ENCODE data around the gene CEACAM3.

GRCh38 chr19:41845001-41845050, 48.4 kb downstream of the CEACAM3 start, which contains the start of gene DMRTC2:
- TF ChIP-seq TAF1 (conservative IDR thresholded peaks at IDR 0.05) (no peak), GABPA (IDR thresholded peaks at IDR 0.05 in 1 of 2, conservative IDR thresholded peaks at IDR 0.05 in 1 of 2) (no peak), MAX (IDR thresholded peaks at IDR 0.05) (no peak), JUND (IDR thresholded peaks at IDR 0.05) (no peak), SP1 (IDR thresholded peaks at IDR 0.05) (no peak), RAD21 (IDR thresholded peaks at IDR 0.05) (no peak), ATF3 (IDR thresholded peaks at IDR 0.05) (no peak)
- TF ChIP-seq, protein P1, sequence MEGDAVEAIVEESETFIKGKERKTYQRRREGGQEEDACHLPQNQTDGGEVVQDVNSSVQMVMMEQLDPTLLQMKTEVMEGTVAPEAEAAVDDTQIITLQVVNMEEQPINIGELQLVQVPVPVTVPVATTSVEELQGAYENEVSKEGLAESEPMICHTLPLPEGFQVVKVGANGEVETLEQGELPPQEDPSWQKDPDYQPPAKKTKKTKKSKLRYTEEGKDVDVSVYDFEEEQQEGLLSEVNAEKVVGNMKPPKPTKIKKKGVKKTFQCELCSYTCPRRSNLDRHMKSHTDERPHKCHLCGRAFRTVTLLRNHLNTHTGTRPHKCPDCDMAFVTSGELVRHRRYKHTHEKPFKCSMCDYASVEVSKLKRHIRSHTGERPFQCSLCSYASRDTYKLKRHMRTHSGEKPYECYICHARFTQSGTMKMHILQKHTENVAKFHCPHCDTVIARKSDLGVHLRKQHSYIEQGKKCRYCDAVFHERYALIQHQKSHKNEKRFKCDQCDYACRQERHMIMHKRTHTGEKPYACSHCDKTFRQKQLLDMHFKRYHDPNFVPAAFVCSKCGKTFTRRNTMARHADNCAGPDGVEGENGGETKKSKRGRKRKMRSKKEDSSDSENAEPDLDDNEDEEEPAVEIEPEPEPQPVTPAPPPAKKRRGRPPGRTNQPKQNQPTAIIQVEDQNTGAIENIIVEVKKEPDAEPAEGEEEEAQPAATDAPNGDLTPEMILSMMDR (IDR thresholded peaks at IDR 0.05; ENCODE audit: low read depth, low read length, missing input control): no peak
- TF ChIP-seq, protein P2, sequence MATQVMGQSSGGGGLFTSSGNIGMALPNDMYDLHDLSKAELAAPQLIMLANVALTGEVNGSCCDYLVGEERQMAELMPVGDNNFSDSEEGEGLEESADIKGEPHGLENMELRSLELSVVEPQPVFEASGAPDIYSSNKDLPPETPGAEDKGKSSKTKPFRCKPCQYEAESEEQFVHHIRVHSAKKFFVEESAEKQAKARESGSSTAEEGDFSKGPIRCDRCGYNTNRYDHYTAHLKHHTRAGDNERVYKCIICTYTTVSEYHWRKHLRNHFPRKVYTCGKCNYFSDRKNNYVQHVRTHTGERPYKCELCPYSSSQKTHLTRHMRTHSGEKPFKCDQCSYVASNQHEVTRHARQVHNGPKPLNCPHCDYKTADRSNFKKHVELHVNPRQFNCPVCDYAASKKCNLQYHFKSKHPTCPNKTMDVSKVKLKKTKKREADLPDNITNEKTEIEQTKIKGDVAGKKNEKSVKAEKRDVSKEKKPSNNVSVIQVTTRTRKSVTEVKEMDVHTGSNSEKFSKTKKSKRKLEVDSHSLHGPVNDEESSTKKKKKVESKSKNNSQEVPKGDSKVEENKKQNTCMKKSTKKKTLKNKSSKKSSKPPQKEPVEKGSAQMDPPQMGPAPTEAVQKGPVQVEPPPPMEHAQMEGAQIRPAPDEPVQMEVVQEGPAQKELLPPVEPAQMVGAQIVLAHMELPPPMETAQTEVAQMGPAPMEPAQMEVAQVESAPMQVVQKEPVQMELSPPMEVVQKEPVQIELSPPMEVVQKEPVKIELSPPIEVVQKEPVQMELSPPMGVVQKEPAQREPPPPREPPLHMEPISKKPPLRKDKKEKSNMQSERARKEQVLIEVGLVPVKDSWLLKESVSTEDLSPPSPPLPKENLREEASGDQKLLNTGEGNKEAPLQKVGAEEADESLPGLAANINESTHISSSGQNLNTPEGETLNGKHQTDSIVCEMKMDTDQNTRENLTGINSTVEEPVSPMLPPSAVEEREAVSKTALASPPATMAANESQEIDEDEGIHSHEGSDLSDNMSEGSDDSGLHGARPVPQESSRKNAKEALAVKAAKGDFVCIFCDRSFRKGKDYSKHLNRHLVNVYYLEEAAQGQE (IDR thresholded peaks at IDR 0.05): no peak

Data from liver (tissue), 3 donors.